GM06990 (cell line): ENCODE results near the gene GALNT5.
"Not testable (repeated sequence)": the region's sequence is repeated elsewhere in the genome, so short reads cannot be mapped to it uniquely, and the experiment has no call there.

ENCODE experiments used
- DNase-seq: peaks from one replicate; pipeline ENCODE4 v3.0.0-alpha.2; 2011; ENCODE audit not compliant: insufficient read length; ENCODE audit errors: extremely low read depth
- H3K27me3 ChIP-seq: replicated peaks from 2 replicates; pipeline ENCODE4 v1.6.0; 2011; ENCODE audit warnings: low read length; ENCODE audit not compliant: control insufficient read depth, insufficient read depth
- H3K36me3 ChIP-seq: 2 replicates; pipeline ENCODE4 v1.5.1; 2011; ENCODE audit warnings: low read length; ENCODE audit not compliant: control insufficient read depth, insufficient read depth
- H3K4me3 ChIP-seq: replicated peaks from 2 replicates; pipeline ENCODE4 v1.5.1; 2011; ENCODE audit warnings: low read depth, mild to moderate bottlenecking, control low read depth, low read length
- TF ChIP-seq, protein P1 (sequence below): IDR thresholded peaks from 2 replicates; pipeline ENCODE4 v1.5.1; 2011; ENCODE audit warnings: low read length, control low read depth, mild to moderate bottlenecking, inconsistent platforms; ENCODE audit not compliant: insufficient read depth, poor library complexity, severe bottlenecking

Gene GALNT5

DNA sequence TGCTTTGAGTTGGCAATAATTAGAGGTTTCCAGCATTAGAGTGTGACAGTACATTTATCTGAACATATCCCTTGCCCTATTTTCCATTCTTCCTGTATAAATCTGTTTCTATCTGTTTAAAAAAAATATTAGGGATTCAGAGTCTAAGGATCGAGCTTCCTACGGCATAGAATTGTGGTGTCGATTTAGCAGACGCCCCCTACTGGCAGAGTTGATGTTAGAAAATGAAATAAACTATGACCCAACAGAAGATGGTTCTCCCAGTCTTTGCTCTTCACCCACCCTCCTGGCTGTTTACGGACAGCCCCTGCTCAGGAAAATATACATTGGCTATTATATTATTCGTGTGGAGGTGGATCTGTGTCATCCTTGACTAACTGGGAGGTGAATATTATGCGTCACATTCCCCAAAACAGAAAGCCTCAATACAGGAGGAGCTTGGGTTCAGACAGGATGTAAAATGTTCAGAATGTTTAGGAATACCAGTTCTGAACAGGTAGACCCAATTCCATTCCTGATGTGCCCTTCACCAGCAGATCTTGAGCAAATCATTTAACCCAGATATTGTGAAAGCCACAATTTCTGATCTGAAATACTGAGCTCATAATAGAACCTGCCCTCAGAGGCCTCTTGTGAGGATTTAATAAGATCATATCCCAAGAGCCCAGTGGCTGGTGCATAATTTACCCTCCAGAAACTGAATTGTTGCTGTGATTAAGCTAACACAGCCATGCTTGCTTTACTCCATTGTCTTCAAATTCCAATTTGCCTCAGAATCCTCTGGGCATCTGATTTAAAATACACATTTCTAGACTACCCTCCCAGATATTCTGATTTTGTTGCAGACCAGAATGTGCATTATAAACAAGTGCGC is 78.9 kb downstream of the GALNT5 start:
- no peak for DNase-seq
- H3K36me3 ChIP-seq, result no peaks in the 10 kb centered on the region
- no peaks in the 10 kb centered on the region for H3K27me3 ChIP-seq
- TF ChIP-seq, protein P1, sequence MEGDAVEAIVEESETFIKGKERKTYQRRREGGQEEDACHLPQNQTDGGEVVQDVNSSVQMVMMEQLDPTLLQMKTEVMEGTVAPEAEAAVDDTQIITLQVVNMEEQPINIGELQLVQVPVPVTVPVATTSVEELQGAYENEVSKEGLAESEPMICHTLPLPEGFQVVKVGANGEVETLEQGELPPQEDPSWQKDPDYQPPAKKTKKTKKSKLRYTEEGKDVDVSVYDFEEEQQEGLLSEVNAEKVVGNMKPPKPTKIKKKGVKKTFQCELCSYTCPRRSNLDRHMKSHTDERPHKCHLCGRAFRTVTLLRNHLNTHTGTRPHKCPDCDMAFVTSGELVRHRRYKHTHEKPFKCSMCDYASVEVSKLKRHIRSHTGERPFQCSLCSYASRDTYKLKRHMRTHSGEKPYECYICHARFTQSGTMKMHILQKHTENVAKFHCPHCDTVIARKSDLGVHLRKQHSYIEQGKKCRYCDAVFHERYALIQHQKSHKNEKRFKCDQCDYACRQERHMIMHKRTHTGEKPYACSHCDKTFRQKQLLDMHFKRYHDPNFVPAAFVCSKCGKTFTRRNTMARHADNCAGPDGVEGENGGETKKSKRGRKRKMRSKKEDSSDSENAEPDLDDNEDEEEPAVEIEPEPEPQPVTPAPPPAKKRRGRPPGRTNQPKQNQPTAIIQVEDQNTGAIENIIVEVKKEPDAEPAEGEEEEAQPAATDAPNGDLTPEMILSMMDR, result peak; percentile 73
- H3K4me3 ChIP-seq, result no peak overlapping the region

DNA sequence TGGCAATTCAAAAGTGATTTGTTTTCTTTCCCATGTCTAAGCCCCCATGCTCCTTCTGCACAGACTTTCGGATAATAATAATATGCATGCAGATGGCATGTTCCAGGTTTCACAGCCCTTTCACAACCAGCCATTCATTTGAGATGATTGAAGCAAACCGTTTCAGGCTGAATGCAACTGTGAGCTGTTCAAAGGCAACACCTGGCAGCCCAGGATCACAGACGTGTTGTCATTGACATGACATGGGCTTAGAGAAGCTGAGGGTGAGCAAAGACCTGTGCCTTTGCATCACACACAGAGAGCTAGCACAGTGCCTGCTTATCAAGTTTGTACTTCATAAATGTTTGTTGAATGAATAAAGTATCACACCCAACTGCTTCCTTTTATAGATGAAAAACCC is 80.5 kb downstream of the GALNT5 start:
- Histone ChIP-seq H3K36me3 (no peaks in the 10 kb centered on the region), H3K4me3 (no peak overlapping the region), H3K27me3 (no peaks in the 10 kb centered on the region)
- TF ChIP-seq, protein P1, result no peak
- no peak for DNase-seq

- H3K4me3 ChIP-seq, result no peak overlapping the region
- no peak for DNase-seq
- H3K36me3 ChIP-seq, result no peaks in the 10 kb centered on the region
- TF ChIP-seq, protein P1, result no peak
- no peaks in the 10 kb centered on the region for H3K27me3 ChIP-seq
Observed at GRCh38 chr2:157339965-157340655, 82.6 kb downstream of the GALNT5 start.

GRCh38 chr2:157341381-157341780 is 83.9 kb downstream of the GALNT5 start:
- H3K4me3 ChIP-seq, H3K36me3 ChIP-seq, DNase-seq, H3K27me3 ChIP-seq: not testable (repeated sequence)

DNA sequence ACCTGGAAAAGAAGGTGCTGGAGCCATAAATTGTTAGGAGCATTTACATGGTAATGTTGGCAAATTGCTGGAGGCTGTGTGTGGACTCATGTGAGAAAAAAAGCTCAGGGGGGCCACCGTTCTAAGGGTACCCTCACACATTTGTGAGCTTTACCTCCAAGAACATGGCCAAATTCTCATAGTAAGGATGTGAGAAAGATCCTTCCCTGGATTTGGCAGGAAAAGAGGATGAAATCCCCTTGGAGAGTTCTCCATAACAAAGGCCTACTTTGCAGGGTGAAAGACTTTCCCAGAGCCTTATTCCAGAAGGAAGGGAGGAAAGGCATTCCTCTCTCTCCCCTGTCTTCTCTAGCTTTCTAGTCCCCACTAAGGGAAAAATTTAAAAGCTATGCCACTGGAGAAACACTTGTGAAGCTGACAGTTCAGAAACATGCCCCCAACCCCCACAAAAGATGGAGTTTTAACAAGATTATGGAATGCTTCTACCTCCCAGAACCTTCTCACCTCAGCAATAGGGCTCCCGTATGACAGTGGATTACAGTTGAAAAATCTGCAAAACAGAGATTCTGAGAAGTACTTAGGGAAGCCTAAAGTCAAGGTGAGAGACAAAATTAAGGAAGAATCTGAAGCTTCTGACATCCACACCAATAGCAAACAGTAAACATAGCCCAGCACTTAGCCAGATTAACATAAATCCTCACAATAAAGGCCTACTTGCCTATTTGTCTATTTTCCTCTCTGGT is 88.3 kb downstream of the GALNT5 start:
- TF ChIP-seq, protein P1, result no peak
- H3K36me3 ChIP-seq, result no peaks in the 10 kb centered on the region
- H3K27me3 ChIP-seq, result no peaks in the 10 kb centered on the region
- no peak for DNase-seq
- no peak overlapping the region for H3K4me3 ChIP-seq
